ENCODE data around the gene SPTBN1.

Gene SPTBN1

GRCh38 chr2:54512183-54512582, 56.1 kb downstream of the SPTBN1 start:
- Histone ChIP-seq H3K27ac (ENCODE audit: poor library complexity, severe bottlenecking) (no peak overlapping the region), H3K36me3 (ENCODE audit: low read depth) (no peaks in the 10 kb centered on the region), H3K4me3 (ENCODE audit: severe bottlenecking) (no peak overlapping the region), H3K27me3 (ENCODE audit: insufficient read depth, poor library complexity, severe bottlenecking) (no peaks in the 10 kb centered on the region), H3K9me3 (ENCODE audit: severe bottlenecking) (no peaks in the 10 kb centered on the region), H3K4me1 (ENCODE audit: insufficient read depth, poor library complexity, severe bottlenecking) (no peaks in the 10 kb centered on the region)
- ATAC-seq (ENCODE audit: low read depth) (no peak), DNase-seq (ENCODE audit: low spot score) (no peak)
- no peak for TF ChIP-seq CTCF (IDR thresholded peaks at IDR 0.05; ENCODE audit: poor library complexity, severe bottlenecking)

DNA sequence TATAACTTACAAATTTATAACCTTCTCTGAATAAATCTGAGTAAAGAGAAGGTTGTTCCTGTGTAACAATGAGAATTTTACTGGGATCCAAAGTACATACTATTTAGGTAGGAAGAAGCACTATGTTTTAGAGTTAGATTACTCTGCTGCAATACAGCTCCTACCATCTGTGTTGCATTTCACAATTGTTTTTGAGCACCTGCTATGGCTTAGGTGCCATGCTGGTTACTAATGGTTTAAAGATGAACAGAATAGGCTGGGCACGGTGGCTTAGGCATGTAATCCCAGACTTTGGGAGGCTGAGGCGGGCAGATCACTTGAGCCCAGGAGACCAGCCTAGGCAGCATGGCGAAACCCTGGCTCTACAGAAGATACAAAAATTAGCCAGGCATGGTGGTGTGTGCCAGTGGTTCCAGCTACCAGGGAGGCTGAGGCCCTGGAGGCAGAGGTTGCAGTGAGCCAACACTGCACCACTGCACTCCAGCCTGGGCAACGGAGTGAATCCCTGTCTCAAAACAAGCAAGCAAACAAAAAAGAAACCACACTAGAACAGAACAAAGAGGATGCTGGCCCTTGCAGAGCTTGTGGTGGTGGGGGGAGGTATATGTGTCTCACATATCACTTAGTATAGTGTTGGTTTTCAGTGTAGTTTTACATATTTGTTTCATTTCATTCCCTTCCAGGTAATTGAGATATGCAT, 56.7 kb downstream of the SPTBN1 start:
- no peak for ATAC-seq (ENCODE audit: low read depth)
- no peak overlapping the region for H3K27ac ChIP-seq (ENCODE audit: poor library complexity, severe bottlenecking)
- no peak overlapping the region for H3K4me3 ChIP-seq (ENCODE audit: severe bottlenecking)
- TF ChIP-seq CTCF (IDR thresholded peaks at IDR 0.05; ENCODE audit: poor library complexity, severe bottlenecking): no peak
- H3K36me3 ChIP-seq (ENCODE audit: low read depth): no peaks in the 10 kb centered on the region
- no peaks in the 10 kb centered on the region for H3K4me1 ChIP-seq (ENCODE audit: insufficient read depth, poor library complexity, severe bottlenecking)
- H3K27me3 ChIP-seq (ENCODE audit: insufficient read depth, poor library complexity, severe bottlenecking): no peaks in the 10 kb centered on the region
- H3K9me3 ChIP-seq (ENCODE audit: severe bottlenecking): no peaks in the 10 kb centered on the region
- no peak for DNase-seq (ENCODE audit: low spot score)

GRCh38 chr2:54513363-54513715, 57.2 kb downstream of the SPTBN1 start:
- no peaks in the 10 kb centered on the region for H3K4me1 ChIP-seq (ENCODE audit: insufficient read depth, poor library complexity, severe bottlenecking)
- no peaks in the 10 kb centered on the region for H3K36me3 ChIP-seq (ENCODE audit: low read depth)
- H3K9me3 ChIP-seq (ENCODE audit: severe bottlenecking): no peaks in the 10 kb centered on the region
- no peak for ATAC-seq (ENCODE audit: low read depth)
- H3K27me3 ChIP-seq (ENCODE audit: insufficient read depth, poor library complexity, severe bottlenecking): no peaks in the 10 kb centered on the region
- no peak overlapping the region for H3K27ac ChIP-seq (ENCODE audit: poor library complexity, severe bottlenecking)
- no peak overlapping the region for H3K4me3 ChIP-seq (ENCODE audit: severe bottlenecking)
- no peak for TF ChIP-seq CTCF (IDR thresholded peaks at IDR 0.05; ENCODE audit: poor library complexity, severe bottlenecking)
- no peak for DNase-seq (ENCODE audit: low spot score)

DNA sequence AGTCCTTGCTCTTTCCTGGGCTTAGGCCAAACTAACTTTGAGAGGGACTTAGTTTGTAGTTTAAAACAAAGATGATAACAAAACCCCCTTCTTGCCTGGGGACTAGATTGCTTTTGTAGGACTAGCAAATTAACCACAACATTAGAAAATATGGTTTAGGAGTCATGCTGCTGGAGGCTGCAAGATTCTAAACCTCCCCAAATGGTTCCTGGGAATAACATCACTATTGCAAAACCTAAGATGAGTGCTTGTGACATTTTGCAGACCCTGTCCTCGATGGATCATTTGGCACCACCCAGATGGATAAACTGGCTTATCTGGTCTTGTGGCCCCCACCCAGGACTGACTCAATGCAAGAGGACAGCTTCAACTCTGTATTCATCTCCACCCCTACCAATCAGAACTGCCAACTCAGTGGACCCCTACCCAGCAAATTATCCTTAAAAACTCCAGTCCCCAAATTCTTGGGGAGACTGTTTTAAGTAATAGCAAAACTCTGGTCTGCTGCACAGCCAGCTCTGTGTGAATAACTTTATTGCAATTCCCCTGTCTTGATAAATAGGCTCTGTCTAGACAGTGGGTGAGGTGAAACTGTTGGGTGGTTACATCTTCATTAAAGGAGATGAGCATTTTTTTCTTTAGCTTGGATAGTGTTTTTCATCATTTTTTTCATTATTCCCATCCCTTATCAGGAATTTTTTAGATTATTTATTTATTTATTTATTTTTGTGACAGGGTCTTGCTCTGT, 58.9 kb downstream of the SPTBN1 start:
- no peaks in the 10 kb centered on the region for H3K27me3 ChIP-seq (ENCODE audit: insufficient read depth, poor library complexity, severe bottlenecking)
- H3K27ac ChIP-seq (ENCODE audit: poor library complexity, severe bottlenecking): no peak overlapping the region

More for the DNA sequence above, 58.9 kb downstream of the SPTBN1 start:
- no peak for ATAC-seq (ENCODE audit: low read depth)
- H3K9me3 ChIP-seq (ENCODE audit: severe bottlenecking): no peaks in the 10 kb centered on the region
- no peaks in the 10 kb centered on the region for H3K36me3 ChIP-seq (ENCODE audit: low read depth)
- no peak for DNase-seq (ENCODE audit: low spot score)
- TF ChIP-seq CTCF (IDR thresholded peaks at IDR 0.05; ENCODE audit: poor library complexity, severe bottlenecking): no peak
- no peaks in the 10 kb centered on the region for H3K4me1 ChIP-seq (ENCODE audit: insufficient read depth, poor library complexity, severe bottlenecking)
- no peak overlapping the region for H3K4me3 ChIP-seq (ENCODE audit: severe bottlenecking)

All from RWPE2 (cell line).